HG02884 (cell line): Measurements from ENCODE around the gene EIPR1.
"Not testable (repeated sequence)": the region's sequence is repeated elsewhere in the genome, so short reads cannot be mapped to it uniquely, and the experiment has no call there.

Source experiments
- ATAC-seq: cut with Tn5 transposase; IDR thresholded peaks from one replicate; pipeline ENCODE4 v1.9.1; 2021; ENCODE audit warnings: mild to moderate bottlenecking, moderate library complexity; ENCODE audit not compliant: unreplicated experiment

EIPR1 gene

DNA sequence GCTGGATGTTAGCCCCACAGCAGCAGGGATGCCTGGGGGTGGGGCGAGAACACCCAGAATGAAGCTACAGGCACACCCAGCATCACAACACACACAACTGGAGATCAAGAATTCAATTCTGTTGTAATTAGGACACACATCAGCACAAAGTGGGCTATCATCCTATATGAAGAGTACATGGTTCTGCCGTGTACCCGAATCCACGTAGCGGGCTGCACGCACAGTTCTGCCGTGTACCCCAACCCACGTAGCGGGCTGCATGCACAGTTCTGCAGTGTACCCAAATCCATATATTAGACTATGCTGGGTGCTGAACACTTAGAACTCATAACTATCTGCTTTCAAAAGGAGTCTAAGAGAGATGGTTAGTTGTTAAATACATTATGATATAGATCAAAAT, 86.5 kb downstream of the EIPR1 start:
- no peak for ATAC-seq

DNA sequence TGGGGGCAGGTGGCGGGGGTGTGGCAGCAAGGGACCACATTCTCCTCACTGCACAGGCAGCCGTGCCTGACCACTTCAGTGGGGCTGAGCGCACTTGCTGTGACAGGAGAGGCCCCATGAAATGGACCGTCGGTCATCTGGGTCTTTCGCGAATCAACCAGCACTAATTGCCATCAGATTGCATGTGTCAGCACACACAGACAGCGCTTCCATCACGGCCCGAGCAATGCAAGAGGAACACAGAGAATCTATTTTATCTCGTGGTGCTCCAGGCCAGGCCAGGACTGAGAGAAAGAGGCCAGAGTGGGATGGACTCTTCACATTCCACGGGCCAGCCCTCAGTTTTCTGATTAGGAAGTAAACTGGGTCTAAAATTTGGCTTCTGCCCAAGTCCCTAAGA, 87.0 kb downstream of the EIPR1 start:
- no peak for ATAC-seq

GRCh38 chr2:3289971-3290370, 87.6 kb downstream of the EIPR1 start:
- ATAC-seq: no peak

DNA sequence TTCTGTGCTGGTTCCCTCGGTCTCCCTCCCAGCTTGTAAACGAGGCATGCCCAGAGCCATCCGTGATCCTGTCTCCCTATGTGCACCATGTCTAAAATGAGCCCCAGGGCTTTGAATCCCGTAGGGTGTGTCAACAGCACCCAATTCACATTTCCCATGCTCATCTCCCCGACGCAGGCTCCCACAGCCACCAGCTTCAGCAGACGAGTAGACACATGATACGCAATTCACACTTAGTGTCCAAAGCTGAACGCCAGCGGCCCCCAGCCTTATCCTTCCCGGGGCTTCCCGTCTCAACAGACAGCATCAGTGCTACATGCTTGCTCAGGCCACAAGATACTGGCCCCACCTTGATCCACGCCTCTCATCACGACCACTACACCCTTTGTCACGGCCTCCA, 88.1 kb downstream of the EIPR1 start:
- no peak for ATAC-seq

GRCh38 chr2:3289171-3289515, 88.5 kb downstream of the EIPR1 start:
- no peak for ATAC-seq

DNA sequence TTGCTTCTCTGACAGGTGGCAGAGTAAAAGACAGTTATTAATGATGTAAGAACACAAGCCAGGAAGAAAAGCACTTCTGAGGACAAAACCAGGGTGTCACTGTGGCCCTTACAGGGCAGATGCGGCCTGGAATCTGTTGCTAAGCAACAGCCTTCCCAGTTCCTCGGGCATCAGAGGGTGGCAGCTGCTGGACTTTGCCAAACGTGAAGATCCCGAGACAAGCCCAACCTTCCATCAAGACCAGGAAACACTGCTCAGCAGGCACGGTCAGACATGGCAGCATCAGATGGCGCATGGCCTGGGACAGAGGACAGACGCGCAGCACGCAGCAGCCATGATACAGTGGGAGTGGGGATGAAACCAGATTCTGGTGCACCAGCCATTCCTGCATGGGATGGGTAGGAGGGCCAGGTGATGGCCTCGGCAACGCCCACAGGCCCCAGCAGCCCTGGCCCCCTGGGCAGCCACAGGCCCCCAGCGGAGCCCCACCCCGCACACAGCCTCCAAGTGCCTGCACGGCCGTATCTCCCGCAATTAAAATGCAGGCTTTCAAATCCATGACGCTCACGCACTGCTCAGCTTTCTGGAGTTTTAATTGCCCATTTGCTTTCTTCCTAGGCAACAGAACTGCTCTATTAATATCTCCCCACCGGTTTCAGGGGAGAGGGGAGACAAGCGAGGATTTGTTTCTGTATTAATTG, 89.0 kb downstream of the EIPR1 start:
- no peak for ATAC-seq

- no peak for ATAC-seq
Measured at GRCh38 chr2:3287896-3288295, 89.7 kb downstream of the EIPR1 start.

DNA sequence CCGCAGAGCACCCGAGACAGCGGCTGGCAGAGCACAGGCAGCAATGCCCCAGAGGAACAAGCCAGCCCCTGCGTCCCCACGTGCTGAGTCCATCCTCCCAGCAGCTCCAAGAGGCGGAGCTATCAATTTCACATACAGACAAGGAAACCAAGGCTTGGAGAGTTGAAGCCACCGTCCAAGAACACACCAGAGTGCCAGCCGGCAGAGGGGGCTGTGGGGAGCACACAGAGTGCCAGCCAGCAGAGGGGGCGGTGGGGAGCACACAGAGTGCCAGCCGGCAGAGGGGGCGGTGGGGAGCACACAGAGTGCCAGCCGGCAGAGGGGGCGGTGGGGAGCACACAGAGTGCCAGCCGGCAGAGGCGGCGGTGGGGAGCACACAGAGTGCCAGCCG, 91.0 kb downstream of the EIPR1 start:
- not testable (repeated sequence) for ATAC-seq

- no peak for ATAC-seq
Measured at GRCh38 chr2:3285901-3286645, 91.5 kb downstream of the EIPR1 start.

DNA sequence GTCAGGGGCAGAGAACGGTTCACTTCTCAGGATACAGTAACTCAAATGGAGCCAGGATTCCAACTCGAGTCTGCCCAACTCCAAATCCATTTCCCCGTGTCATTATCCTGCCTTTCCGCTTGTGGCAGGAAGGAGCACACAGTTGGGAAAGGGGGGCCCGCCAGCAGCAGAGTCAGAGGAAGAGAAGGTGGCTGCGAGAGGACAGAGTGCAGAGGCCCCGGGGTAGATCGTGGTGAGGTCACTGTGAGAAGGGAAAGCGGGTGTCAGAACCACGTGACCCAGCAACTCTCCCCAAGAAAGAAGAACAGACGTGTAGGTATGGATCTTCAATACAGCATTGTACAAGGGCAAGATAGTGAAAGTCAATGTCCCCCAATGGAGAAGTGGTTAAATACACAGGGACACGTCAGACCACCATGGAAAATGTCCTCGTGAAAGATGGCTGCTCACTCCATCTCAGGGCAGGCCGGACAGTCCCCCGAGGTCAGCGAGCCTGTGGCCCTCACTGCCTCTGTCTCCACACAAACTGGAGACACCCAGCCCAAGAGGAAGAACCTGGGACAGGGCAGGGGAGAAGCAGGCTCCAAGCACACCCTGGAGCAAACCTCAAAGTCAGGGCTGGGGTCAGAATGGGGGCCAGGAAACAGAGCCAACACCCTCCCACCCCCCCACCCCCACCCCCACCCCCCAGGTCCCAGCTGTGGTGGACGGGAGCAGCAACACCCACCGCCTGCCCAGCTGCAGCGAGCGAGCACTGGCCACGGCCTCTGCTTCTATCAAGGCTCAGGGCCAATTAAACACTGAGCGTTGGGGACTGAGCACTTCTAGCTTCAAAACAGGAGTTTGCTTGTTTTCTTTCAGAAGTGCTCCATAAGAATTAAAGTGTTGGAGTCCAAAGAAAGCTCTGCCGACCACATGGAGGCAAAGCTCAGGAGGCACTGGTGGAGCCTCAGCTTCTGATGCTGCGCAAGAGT, 92.7 kb downstream of the EIPR1 start:
- ATAC-seq: no peak

DNA sequence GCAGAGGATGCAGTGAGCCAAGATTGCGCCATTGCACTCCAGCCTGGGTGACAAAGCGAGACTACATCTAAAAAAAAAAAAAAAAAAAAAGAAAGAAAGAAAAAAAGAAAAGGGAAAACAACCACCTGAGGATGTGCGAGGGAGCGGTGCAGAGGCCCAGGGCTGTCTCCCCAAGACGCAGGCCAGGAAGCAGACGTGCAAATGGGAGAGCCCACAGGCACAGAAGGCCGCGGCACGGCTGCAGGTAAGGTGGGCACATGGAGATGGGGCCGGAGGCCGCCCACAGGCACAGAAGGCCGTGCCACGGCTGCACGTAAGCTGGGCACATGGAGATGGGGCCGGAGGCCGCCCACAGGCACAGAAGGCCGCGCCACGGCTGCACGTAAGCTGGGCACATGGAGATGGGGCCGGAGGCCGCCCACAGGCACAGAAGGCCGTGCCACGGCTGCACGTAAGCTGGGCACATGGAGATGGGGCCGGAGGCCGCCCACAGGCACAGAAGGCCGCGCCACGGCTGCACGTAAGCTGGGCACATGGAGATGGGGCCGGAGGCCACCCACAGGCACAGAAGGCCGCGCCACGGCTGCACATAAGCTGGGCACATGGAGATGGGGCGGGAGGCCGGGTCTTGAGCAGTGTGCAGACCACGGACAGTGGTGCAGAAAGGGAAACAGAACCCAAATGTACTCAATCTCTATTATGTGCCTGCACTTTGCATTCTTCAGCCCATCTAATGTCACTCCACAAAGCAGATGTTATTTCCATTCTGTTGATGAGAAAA, 93.6 kb downstream of the EIPR1 start:
- ATAC-seq: not testable (repeated sequence)

DNA sequence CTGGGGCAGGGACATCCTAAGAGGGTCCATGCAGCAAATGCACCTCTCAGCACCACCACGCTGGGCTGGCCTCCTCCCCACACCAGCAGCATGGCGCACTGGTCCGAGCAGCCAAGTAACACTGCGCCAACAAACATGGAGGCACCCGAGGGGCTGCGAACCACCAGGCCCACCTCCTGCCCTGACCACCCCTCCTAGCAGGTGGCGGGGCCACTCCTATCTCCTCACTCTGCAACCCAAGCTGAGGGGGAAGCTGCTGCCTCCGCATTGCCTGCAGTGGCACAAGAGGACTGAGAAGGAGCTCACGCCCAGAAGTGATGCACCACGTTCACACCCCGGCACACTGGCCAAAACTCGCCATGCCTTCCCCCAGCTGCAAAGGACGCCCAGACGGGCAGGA, 94.4 kb downstream of the EIPR1 start:
- ATAC-seq: no peak

- no peak for ATAC-seq
Measured at GRCh38 chr2:3282056-3282998, 95.3 kb downstream of the EIPR1 start.

DNA sequence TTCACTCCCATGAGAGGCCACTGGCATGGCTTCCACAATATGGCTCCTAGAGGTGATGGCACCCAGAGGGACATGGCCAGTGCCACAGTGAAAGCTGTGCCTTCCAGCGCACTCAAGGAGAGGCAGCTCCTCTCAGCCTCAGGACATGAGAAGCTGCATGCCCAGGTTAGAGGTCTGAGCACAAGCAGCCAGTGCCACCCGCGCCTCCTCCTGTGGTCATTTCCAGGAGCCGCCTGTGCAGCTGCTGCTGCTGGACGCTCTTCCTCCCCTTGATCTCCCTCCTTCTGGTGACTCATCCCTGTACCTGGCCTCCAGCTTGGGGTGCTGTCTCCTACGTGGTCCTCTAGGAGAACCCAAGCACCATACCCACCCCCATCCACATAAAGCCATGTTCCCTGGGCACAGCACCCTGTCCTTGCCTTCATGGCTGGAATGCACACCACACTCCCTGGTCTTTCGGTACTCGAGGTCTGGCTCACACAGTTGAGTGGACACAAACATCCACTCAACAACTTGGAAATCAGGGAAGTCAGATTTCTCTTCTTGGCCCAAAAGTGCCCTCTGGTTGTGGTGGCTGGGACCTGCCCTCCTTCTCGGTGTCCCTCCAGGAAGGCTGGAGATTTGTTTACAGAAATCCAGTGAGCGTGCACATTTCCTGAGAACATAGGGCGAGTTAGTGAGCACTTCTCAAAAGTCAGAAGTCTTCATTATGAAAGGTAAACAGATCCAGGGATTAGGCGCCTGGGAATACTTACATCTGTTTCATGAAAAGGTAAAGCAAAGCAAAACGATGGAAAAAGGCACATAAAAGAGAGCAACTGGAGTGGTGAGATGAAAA, 96.7 kb downstream of the EIPR1 start:
- ATAC-seq: no peak

GRCh38 chr2:3280197-3280596, 97.4 kb downstream of the EIPR1 start:
- ATAC-seq: no peak

- ATAC-seq: no peak
Measured at GRCh38 chr2:3279236-3279960, 98.2 kb downstream of the EIPR1 start.

GRCh38 chr2:3278521-3279218, 98.9 kb downstream of the EIPR1 start:
- no peak for ATAC-seq
